ENCODE measurements around the gene PLCL1.

PLCL1 gene

DNA sequence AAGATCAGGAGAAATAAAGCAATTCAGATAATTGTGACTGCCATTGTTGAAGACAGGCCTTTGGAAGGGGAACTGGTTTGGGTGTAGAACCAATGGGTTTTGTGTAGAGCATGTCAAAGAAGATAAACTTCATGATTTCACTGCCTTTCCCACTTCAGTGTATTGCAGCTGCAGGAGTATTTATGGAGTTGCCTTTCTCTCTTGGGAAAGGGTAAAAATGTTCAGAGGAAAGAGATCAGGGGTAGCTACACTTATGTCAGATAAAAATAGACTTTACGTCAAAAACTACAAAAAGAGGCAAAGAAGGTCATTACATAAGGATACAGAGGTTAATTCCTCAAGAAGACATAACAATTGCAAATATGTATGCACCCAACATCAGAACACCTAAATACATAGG is 249.4 kb downstream of the PLCL1 start:
- DNase-seq (ENCODE audit: low read depth in 2 of 3, low spot score in 1 of 3), result no peak

GRCh38 chr2:198054299-198054698 is 249.9 kb downstream of the PLCL1 start:
- peak; percentile 20 to 37 (median 34) for DNase-seq (ENCODE audit: low read depth in 2 of 3, low spot score in 1 of 3)

DNA sequence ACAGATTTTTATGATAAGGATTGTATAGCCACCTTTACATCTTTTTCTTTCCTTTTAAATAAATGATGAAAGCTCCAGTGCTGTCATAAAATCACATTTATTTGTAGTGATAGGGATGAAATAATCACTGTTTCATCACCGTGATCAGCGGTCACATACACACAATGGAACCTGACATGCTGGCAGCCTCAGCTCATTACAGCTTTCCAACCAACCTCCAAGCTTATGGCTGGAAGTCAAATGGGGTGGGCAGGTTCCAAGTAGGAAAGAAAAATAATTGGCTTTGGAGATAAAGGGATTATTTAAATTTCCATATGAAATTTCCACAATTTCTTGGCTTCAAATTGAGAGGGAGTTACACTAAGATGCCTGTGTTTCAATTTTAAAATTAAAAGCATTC is 251.3 kb downstream of the PLCL1 start:
- no peak for DNase-seq (ENCODE audit: low read depth in 2 of 3, low spot score in 1 of 3)

- DNase-seq (ENCODE audit: low read depth in 2 of 3, low spot score in 1 of 3), result no peak
Observed at GRCh38 chr2:198056836-198057235, 252.4 kb downstream of the PLCL1 start.

DNA sequence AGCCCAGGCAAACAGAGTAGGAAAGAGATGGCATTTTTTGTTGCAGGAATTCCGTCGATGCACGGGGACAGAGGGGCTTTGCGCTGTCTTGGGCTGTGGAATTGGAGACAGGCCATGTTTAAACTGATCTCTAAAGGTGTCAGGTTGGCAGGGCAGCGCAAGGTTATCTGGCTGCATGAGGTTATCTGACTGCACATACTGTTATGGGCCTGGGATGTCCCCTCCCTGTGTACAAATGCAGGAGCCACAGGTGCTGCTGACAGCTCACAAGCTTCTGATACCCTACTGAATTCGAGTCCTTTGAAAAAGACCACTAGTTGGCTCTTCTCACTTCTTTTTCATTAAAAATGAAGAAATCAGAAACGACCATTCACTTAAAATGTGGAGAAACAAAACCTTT is 255.4 kb downstream of the PLCL1 start:
- no peak for DNase-seq (ENCODE audit: low read depth in 2 of 3, low spot score in 1 of 3)

- DNase-seq (ENCODE audit: low read depth in 2 of 3, low spot score in 1 of 3), result no peak
Observed at GRCh38 chr2:198060277-198060676, 255.9 kb downstream of the PLCL1 start.

DNA sequence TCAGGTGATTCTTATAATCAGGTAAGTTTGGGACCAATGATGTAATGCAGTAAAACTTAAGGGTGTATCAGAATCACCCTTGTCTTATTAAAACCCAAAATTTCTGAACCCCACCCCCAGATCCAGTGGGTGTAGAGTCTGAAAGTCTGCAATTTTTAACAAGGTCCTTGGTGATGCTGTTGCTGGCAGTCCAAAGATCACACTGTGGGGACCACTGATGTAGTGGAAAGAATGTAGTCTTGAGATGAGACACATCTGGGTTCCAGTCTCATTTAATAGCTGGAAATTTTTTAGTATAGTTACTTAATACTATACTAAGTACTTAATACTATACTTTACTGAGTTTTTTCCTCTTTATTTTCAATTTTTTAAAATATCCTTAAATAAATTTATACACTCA is 258.4 kb downstream of the PLCL1 start:
- no peak for DNase-seq (ENCODE audit: low read depth in 2 of 3, low spot score in 1 of 3)

DNA sequence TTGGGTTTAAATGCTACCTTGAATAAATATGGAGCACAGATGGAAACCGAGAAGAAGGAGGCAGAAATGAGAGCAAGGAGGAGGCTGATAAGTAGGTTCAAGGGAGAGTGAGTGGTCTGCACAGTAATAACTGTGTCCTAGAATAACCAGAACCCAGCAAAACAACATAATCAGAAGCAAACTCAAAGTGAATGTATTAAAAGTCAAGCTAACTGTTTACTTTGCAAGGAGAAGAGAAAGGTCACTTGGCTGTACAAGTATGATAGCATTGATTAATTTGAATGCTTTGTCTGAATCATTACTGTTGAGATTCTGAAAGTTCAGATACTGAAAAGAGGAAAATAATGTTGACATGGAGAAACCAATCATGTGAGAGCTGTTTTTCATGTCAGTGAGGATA is 258.8 kb downstream of the PLCL1 start:
- no peak for DNase-seq (ENCODE audit: low read depth in 2 of 3, low spot score in 1 of 3)

DNA sequence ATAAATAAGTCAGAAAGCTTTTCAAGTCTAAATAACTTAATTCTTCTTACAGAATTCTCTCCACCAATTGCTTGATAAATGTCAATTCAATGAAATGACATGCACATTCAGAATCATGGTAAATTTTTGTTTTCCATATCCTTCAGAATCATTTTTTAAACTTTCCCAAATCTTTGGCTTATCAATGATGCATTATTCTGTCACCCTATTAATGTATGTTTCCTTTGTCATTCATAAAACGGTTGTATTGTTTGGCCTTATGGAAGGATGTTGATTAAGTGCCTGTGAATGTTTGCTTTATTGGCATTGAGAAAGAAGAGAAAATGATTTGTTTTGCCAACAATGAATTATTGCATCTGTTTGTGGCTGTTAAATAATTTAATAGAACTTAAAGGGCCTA is 260.9 kb downstream of the PLCL1 start:
- DNase-seq (ENCODE audit: low read depth in 2 of 3, low spot score in 1 of 3), result no peak

- no peak for DNase-seq (ENCODE audit: low read depth in 2 of 3, low spot score in 1 of 3)
Observed at GRCh38 chr2:198066597-198066996, 262.2 kb downstream of the PLCL1 start.

DNA sequence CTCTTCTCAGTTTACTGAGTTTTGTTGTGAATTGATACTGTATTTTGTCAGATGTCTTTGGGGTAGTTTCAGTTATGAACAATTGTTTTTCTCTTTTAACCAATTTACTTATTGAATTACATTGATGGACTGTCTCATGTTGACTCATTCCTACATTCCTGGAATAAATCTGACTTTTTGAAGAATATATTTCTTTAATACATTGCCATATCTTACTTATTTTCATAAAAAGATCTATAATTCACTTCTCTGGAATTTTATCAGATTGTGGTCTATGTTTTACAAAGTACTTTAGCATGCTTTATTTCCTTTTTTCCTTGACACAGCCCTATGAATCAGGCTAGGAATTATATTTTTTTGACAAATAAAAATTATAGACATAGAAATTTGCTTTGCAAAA is 268.3 kb downstream of the PLCL1 start:
- no peak for DNase-seq (ENCODE audit: low read depth in 2 of 3, low spot score in 1 of 3)

DNA sequence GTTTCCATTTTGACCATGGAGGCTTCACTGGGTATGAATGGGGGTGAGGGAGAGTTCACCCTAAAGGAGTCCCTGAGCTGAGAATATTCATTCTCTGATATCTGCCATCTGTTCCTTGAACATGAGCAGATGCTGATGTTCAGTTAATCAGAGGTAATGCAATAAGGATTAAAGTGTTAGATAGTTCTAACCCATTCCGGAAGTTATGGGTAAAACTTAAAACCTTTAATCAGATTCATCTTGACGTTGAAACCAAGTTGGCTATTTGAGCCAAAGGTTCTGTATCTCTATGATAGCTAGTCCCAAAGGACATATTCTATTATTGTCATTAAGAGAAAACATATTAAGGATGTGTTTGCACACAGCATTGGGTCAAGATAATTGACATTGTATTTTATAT is 268.9 kb downstream of the PLCL1 start:
- no peak for DNase-seq (ENCODE audit: low read depth in 2 of 3, low spot score in 1 of 3)

GRCh38 chr2:198077477-198077876 is 273.1 kb downstream of the PLCL1 start:
- DNase-seq (ENCODE audit: low read depth in 2 of 3, low spot score in 1 of 3), result no peak

GRCh38 chr2:198080879-198081765 is 276.7 kb downstream of the PLCL1 start:
- no peak for DNase-seq (ENCODE audit: low read depth in 2 of 3, low spot score in 1 of 3)

GRCh38 chr2:198084156-198084555 is 279.8 kb downstream of the PLCL1 start:
- DNase-seq (ENCODE audit: low read depth in 2 of 3, low spot score in 1 of 3), result no peak

GRCh38 chr2:198096002-198096401 is 291.6 kb downstream of the PLCL1 start:
- DNase-seq (ENCODE audit: low read depth in 2 of 3, low spot score in 1 of 3), result no peak

DNA sequence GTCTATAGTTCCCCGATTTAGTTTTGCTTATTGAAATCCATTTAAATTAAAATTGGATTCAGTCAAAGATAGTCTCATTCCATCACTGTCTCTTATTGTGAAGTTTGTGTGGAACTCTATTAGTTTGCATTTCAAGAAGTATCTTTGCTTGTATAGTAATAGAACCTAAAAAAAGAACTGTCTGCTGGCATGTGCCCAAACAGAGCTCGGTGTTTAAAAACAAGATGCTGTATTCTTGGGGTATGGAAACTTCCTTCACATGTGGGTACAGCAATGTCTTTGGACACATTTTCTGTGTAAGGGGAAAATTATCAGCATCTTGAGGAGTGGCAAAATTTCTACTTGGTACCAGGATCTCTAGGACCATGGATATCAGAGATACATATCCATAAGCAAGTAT is 292.6 kb downstream of the PLCL1 start:
- no peak for DNase-seq (ENCODE audit: low read depth in 2 of 3, low spot score in 1 of 3)

GRCh38 chr2:198097630-198098029 is 293.2 kb downstream of the PLCL1 start:
- DNase-seq (ENCODE audit: low read depth in 2 of 3, low spot score in 1 of 3), result no peak

DNA sequence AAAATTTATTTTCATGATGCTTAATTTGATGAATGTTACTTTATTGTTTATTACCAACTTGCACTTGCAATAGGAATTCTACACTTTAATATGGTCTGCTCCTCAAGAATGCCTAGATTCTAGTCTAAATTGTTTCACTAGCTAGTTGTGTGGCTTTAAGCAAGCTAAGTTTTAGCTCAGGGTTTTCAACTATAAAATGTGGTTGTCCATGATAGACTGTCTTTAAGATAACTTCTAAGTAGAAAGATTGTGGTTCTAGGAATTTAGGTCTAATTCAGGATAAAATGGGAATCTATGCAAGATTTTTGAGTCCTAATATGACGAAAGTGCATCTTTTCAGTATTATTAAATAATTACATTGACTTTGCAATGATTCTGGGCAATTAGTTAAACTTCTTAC is 294.0 kb downstream of the PLCL1 start:
- no peak for DNase-seq (ENCODE audit: low read depth in 2 of 3, low spot score in 1 of 3)

GRCh38 chr2:198098918-198099317 is 294.5 kb downstream of the PLCL1 start:
- no peak for DNase-seq (ENCODE audit: low read depth in 2 of 3, low spot score in 1 of 3)

DNA sequence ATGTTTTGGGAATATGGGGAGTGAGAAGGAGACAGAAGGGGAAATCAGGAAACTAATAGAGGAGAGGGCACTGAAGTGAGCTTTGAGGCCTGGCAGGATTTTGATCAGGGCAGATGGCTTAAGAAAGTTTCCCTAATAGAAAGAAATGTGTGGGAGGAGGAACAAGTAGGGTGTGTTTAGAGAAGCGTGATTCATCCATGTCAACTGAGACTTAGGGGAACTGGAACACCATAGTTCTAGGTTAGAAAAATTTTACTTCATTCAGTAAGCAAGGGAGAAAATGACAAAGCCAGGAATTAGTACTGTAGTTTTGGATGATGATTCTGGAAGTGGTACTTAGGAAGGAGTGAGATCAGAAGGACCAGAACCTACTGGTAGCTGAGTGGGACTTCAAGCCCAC is 296.0 kb downstream of the PLCL1 start:
- no peak for DNase-seq (ENCODE audit: low read depth in 2 of 3, low spot score in 1 of 3)

- no peak for DNase-seq (ENCODE audit: low read depth in 2 of 3, low spot score in 1 of 3)
Observed at GRCh38 chr2:198101688-198102087, 297.3 kb downstream of the PLCL1 start.

DNA sequence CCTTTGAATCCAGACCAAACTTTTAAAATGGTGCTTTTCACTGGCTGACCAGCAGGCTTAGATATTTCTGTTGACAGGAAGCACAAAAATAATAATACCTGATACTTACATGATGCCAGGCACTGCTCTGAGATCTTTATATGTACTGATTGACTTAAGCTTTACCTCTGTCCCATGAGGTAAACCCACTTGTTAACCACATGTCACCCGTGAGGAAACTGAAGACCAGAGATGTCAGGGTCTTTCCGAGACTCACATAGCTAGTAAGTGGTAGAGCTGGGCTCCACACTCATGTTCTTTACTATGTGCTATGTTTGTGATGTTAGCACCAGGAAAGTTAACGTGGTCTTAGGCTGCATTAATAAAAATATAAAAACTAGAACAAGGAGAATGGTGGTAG is 297.7 kb downstream of the PLCL1 start:
- no peak for DNase-seq (ENCODE audit: low read depth in 2 of 3, low spot score in 1 of 3)
